K562 (cell line): ENCODE data around the gene PRMT3. TPM values are rescaled to one million over a fixed set of nuclear protein-coding genes. Genes with fewer than 3 reads are reported as not detected.
"Not testable (repeated sequence)": the region's sequence is repeated elsewhere in the genome, so short reads cannot be mapped to it uniquely, and the experiment has no call there.

Experiments
- ATAC-seq: fragments of 200-7000 bp; cut with Tn5 transposase; 3 replicates; pipeline ENCODE4 v1.9.1; 2020; ENCODE audit warnings: moderate library complexity
- BruUV-seq: library from RNA; stranded (reverse); fragments of 400-500 nt; replicated peaks from 2 replicates; lab custom pipeline; 2021; lab: Mats Ljungman, UMichigan
- CTCF ChIA-PET: fragments of 300-600 bp; formaldehyde crosslinking; extraction: SDS; loops from one replicate; lab custom pipeline; 2021; ENCODE audit warnings: low intra/inter-chr PET ratio; lab: Yijun Ruan, JAX
- POLR2A ChIA-PET: fragments of 300-600, 350-650 bp; sonication (Branson Sonifier 250); formaldehyde crosslinking; extraction: SDS; loops from one replicate; lab custom pipeline; 2021; ENCODE audit warnings: antibody characterized with exemption, inconsistent platforms; lab: Yijun Ruan, JAX
- DNase-seq, 4 experiments: peaks; one replicate each; pipeline versions ENCODE4 v3.0.0 to v3.0.0-alpha.2; 2011 to 2018; ENCODE audit warnings: low spot score in 3 of 4, mixed read lengths in 3 of 4; ENCODE audit errors: extremely low read depth in 1 of 4
- FAIRE-seq: peaks from 2 replicates; lab custom pipeline; 2011; peaks lifted over from hg19 to GRCh38; lab: Jason Lieb, UNC
- H2AFZ ChIP-seq: 2 replicates; pipeline ENCODE4 v1.6.0; 2011; ENCODE audit warnings: low read depth, low read length, control low read depth, inconsistent platforms
- H3K27ac ChIP-seq: fragments of 200-600 bp; 3 replicates; pipeline ENCODE4 v1.8.0; 2011; ENCODE audit warnings: low read depth, mild to moderate bottlenecking, control low read depth, inconsistent platforms, low read length, moderate library complexity, mixed read lengths; ENCODE audit errors: extremely low read depth
- H3K27me3 ChIP-seq, 2 experiments: fragments of 300-600 bp in 1 of 2; 2 replicates in 1 of 2; 3 replicates in 1 of 2; pipeline versions ENCODE4 v1.6.0 to v1.8.0; 2011; ENCODE audit warnings: inconsistent platforms in 2 of 2, low read length in 2 of 2, mild to moderate bottlenecking in 1 of 2, mixed read lengths in 1 of 2, moderate library complexity in 1 of 2; ENCODE audit not compliant: control insufficient read depth in 2 of 2, insufficient read depth in 2 of 2
- H3K36me3 ChIP-seq: fragments of 300-600 bp; 3 replicates; pipeline ENCODE4 v1.8.0; 2011; ENCODE audit warnings: mild to moderate bottlenecking, low read length, inconsistent platforms; ENCODE audit not compliant: control insufficient read depth, insufficient read depth
- H3K4me1 ChIP-seq, 2 experiments: fragments of 200-600 bp in 1 of 2; replicated peaks in 1 of 2; 2 replicates in 1 of 2; 3 replicates in 1 of 2; pipeline versions ENCODE4 v1.5.1 to v1.8.0; 2011; ENCODE audit warnings: inconsistent platforms in 2 of 2, low read length in 2 of 2, mild to moderate bottlenecking in 1 of 2, mixed read lengths in 1 of 2, moderate library complexity in 1 of 2; ENCODE audit not compliant: control insufficient read depth in 2 of 2, insufficient read depth in 2 of 2
- H3K4me2 ChIP-seq: 2 replicates; pipeline ENCODE4 v1.6.1; 2011; ENCODE audit warnings: low read length, control low read depth, inconsistent platforms, mixed read lengths; ENCODE audit not compliant: insufficient read depth
- H3K4me3 ChIP-seq: fragments of 200-600 bp; sonication (generic), shearing (Covaris generic); 2 replicates; pipeline ENCODE4 v1.5.1; 2016; ENCODE audit warnings: control low read depth, inconsistent platforms
- H3K79me2 ChIP-seq: fragments of 200-600 bp; 3 replicates; pipeline ENCODE4 v1.8.0; 2011; ENCODE audit warnings: low read length, inconsistent platforms; ENCODE audit not compliant: control insufficient read depth, insufficient read depth
- H3K9ac ChIP-seq, 2 experiments: 2 replicates each; pipeline versions ENCODE4 v1.6.0 to v1.6.1; 2011; ENCODE audit warnings: low read depth in 2 of 2, low read length in 2 of 2, control low read depth in 1 of 2, inconsistent platforms in 1 of 2, mild to moderate bottlenecking in 1 of 2, mixed read lengths in 1 of 2; ENCODE audit not compliant: insufficient read depth in 1 of 2
- H3K9me1 ChIP-seq: one replicate; pipeline ENCODE4 v1.6.0; 2011; ENCODE audit warnings: inconsistent platforms, mild to moderate bottlenecking, low read length, moderate library complexity; ENCODE audit not compliant: control insufficient read depth, insufficient read depth
- H3K9me3 ChIP-seq: replicated peaks from 2 replicates; pipeline ENCODE4 v1.5.1; 2011; ENCODE audit warnings: low read depth, low read length, inconsistent platforms; ENCODE audit not compliant: control insufficient read depth, insufficient read depth
- H4K20me1 ChIP-seq: replicated peaks from 2 replicates; pipeline ENCODE4 v1.6.1; 2011; ENCODE audit warnings: low read length, inconsistent platforms, mixed read lengths; ENCODE audit not compliant: control insufficient read depth, insufficient read depth
- E2F6 ChIP-seq, 2 experiments: IDR thresholded peaks; 2 replicates each; pipeline ENCODE4 v1.6.1; 2011; ENCODE audit warnings: borderline replicate concordance in 1 of 2, control low read depth in 1 of 2, low read depth in 1 of 2, low read length in 1 of 2, mild to moderate bottlenecking in 1 of 2, mixed read lengths in 1 of 2, moderate library complexity in 1 of 2; ENCODE audit not compliant: insufficient read depth in 1 of 2, insufficient read length in 1 of 2, poor library complexity in 1 of 2, severe bottlenecking in 1 of 2; ENCODE audit errors: extremely low read depth in 1 of 2
- IFI16 ChIP-seq: fragments of 250-450 bp; sonication (Bioruptor Pico); IDR thresholded peaks from 2 replicates; pipeline ENCODE4 v2.1.2; 2022; ENCODE audit warnings: mild to moderate bottlenecking, inconsistent platforms
- PATZ1 ChIP-seq: fragments of 250-450 bp; sonication (Bioruptor Pico); IDR thresholded peaks from 2 replicates; pipeline ENCODE4 v1.5.0; 2020; ENCODE audit warnings: mild to moderate bottlenecking, borderline replicate concordance
- POLR2H ChIP-seq: IDR thresholded peaks from 2 replicates; pipeline ENCODE4 v1.6.1; 2016; ENCODE audit warnings: missing genetic modification characterization, low read depth, mild to moderate bottlenecking, control low read depth, missing compliant biosample characterization, moderate library complexity
- ZNF274 ChIP-seq: IDR thresholded peaks from 2 replicates; pipeline ENCODE4 v1.6.1; 2011; ENCODE audit warnings: low read depth, mild to moderate bottlenecking, low read length, moderate library complexity, borderline replicate concordance
- ZNF644 ChIP-seq: fragments of 200-800 bp; sonication (Bioruptor generic); IDR thresholded peaks from 2 replicates; pipeline ENCODE4 v1.6.1; 2016; ENCODE audit warnings: low read depth, missing genetic modification characterization, missing compliant biosample characterization
- ZNF707 ChIP-seq: fragments of 250-450 bp; sonication (Bioruptor Pico); conservative IDR thresholded peaks from 2 replicates; pipeline ENCODE4 v1.8.0; 2022; ENCODE audit warnings: inconsistent platforms, mild to moderate bottlenecking, moderate library complexity
- ZNF740 ChIP-seq, 3 experiments: fragments of 200-800 bp in 1 of 3; sonication (Bioruptor generic) in 1 of 3; sonication (generic) in 1 of 3; formaldehyde crosslinking in 1 of 3; IDR thresholded peaks; 2 replicates each; pipeline versions ENCODE4 v1.6.1 to v1.8.0; 2016 to 2022; ENCODE audit warnings: mild to moderate bottlenecking in 2 of 3, missing compliant biosample characterization in 2 of 3, missing genetic modification characterization in 2 of 3, missing genetic modification reagents in 1 of 3
- WGBS: fragments of 100-300 bp; shearing (Covaris generic); methylation state at CpG from one replicate; pipeline ENCODE4 v1.1.6; 2016; ENCODE audit warnings: low coverage, mixed read lengths; ENCODE audit not compliant: insufficient coverage; ENCODE audit errors: missing lambda C conversion rate; 5-methylcytosine and 5-hydroxymethylcytosine counted together
- in situ Hi-C: fragments of 300-500 bp; cut with MboI; formaldehyde crosslinking; loops from 4 replicates; pipeline ENCODE4 v1.15.0; 2018; ENCODE audit warnings: inconsistent platforms, mixed read lengths
- intact Hi-C: fragments of 100-400 bp; cut with micrococcal nuclease; formaldehyde crosslinking; loops from 2 replicates; pipeline ENCODE4 v1.14.2; 2022
- polyA plus RNA-seq, 8 experiments: library from polyadenylated mRNA; depleted of rRNA in 4 of 8; stranded (reverse) in 5 of 8; unstranded in 3 of 8; fragments of >200 nt; fragmentation: Nextera tagmentation in 2 of 8; fragmentation: Illumina TruSeq in 1 of 8; extraction: Ambion mirVana in 2 of 8; extraction: Trizol in 1 of 8; gene quantifications; 2 replicates each; pipeline versions ENCODE4 v1.2.1 to v1.2.3, GENCODE V29; 2011 to 2014; ENCODE audit warnings: inconsistent platforms in 1 of 8, missing spikeins in 1 of 8
- total RNA-seq, 7 experiments: library from RNA; depleted of rRNA in 6 of 7; stranded (reverse); fragments of >200 nt in 6 of 7; fragmentation: Illumina TruSeq in 2 of 7; extraction: Trizol in 2 of 7; gene quantifications; 2 replicates each; pipeline versions ENCODE4 v1.2.1 to v1.2.3, GENCODE V29; 2011 to 2021; ENCODE audit warnings: low replicate concordance in 1 of 7

Gene PRMT3
- total and polyA plus RNA-seq, 9 of the 15 experiments (the other 6 are each of a cell fraction or from before 2014, with no cell fraction given): 24.0 to 62.1 (median 44.7) TPM

GRCh38 chr11:20555783-20556182 is 168.3 kb downstream of the PRMT3 start (continued):
- no peak for TF ChIP-seq ZNF274

GRCh38 chr11:20556396-20556795 is 168.9 kb downstream of the PRMT3 start:
- H2AFZ ChIP-seq, DNase-seq, POLR2A ChIA-PET, BruUV-seq, H3K27ac ChIP-seq, H3K4me3 ChIP-seq, intact Hi-C loops, ATAC-seq, H3K9me1 ChIP-seq, FAIRE-seq, H3K4me1 ChIP-seq, H3K79me2 ChIP-seq, H3K9ac ChIP-seq, CTCF ChIA-PET, in situ Hi-C loops, H3K27me3 ChIP-seq, H3K36me3 ChIP-seq, H4K20me1 ChIP-seq, H3K9me3 ChIP-seq, H3K4me2 ChIP-seq: not testable (repeated sequence)
- TF ChIP-seq ZNF707 (CRISPR knock-in tag): peak; percentile 70

DNA sequence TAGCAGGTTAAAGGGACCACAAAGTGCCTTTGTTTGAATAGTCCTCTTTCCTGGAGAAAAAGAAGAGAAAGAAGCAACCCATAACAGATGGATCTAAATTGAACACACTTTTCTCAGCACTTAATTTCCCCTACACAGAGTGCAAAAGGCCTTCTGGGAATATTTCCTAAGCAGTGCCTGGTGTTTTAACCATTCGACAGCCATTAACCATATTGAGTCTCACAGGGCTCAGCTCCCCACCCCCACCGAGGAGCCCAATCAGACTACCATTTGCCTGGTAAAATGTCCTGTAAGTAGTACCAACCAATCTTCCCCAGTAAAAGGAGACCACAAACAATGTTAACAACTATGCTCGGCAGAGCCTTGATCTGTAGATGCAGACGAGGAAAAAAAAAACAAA is 171.2 kb downstream of the PRMT3 start:
- no peaks in the 10 kb centered on the region for H3K36me3 ChIP-seq
- H2AFZ ChIP-seq: no peak overlapping the region
- H3K4me2 ChIP-seq: no peak overlapping the region
- H3K9me3 ChIP-seq: no peaks in the 10 kb centered on the region
- DNase-seq (no peak), ATAC-seq (no peak), FAIRE-seq (no peak)
- CTCF ChIA-PET: no interaction called here
- H3K9me1 ChIP-seq: no peaks in the 10 kb centered on the region
- H3K4me1 ChIP-seq: no peaks in the 10 kb centered on the region
- intact Hi-C loops: no loop called here
- no peak overlapping the region for H3K9ac ChIP-seq
- H4K20me1 ChIP-seq: no peaks in the 10 kb centered on the region
- H3K27me3 ChIP-seq: no peaks in the 10 kb centered on the region; a peak in 1 of 5 replicates
- POLR2A ChIA-PET: no interaction called here
- in situ Hi-C loops: no loop called here
- H3K27ac ChIP-seq: no peak overlapping the region
- TF ChIP-seq POLR2H (no peak), PATZ1 (CRISPR knock-in tag) (no peak), ZNF740 (CRISPR knock-in tag; IDR thresholded peaks at IDR 0.05) (no peak), ZNF740 (tag; IDR thresholded peaks at IDR 0.05) (no peak), ZNF644 (tag) (no peak), E2F6 (IDR thresholded peaks at IDR 0.05; ENCODE audit: borderline replicate concordance in 1 of 2, extremely low read depth in 1 of 2, insufficient read depth in 1 of 2, insufficient read length in 1 of 2, low read depth in 1 of 2, low read length in 1 of 2, poor library complexity in 1 of 2, severe bottlenecking in 1 of 2) (no peak), IFI16 (no peak)
- no peaks in the 10 kb centered on the region for H3K79me2 ChIP-seq
- WGBS: 5% methylated on average over 4 of the region's 4 CpGs
- H3K4me3 ChIP-seq: no peak overlapping the region
- BruUV-seq: no TSS peak
